HG03175 (cell line): Measurements from ENCODE around the gene ABHD16B.
"Not testable (repeated sequence)": the region's sequence is repeated elsewhere in the genome, so short reads cannot be mapped to it uniquely, and the experiment has no call there.

Experiments used
- ATAC-seq: cut with Tn5 transposase; IDR thresholded peaks from one replicate; pipeline ENCODE4 v1.9.1; 2021; ENCODE audit warnings: mild to moderate bottlenecking, moderate library complexity; ENCODE audit not compliant: unreplicated experiment

Gene ABHD16B

DNA sequence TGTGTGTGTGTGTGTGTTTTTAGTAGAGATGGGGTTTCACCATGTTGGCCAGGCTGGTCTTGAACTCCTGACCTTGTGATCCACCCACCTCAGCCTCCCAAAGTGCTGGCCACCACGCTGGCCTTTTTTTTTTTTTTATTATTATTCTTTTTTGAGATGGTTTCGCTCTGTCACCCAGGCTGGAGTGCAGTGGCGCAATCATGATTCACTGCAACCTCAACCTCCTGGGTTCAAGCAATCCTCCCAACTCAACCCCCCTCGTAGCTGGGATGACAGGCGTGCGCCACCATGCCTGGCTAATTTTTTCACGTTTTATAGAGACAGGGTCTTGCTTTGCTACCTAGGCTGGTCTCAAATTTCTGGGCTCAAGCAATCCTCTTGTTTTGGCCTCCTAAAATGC is 12.9 kb downstream of the ABHD16B start:
- not testable (repeated sequence) for ATAC-seq

DNA sequence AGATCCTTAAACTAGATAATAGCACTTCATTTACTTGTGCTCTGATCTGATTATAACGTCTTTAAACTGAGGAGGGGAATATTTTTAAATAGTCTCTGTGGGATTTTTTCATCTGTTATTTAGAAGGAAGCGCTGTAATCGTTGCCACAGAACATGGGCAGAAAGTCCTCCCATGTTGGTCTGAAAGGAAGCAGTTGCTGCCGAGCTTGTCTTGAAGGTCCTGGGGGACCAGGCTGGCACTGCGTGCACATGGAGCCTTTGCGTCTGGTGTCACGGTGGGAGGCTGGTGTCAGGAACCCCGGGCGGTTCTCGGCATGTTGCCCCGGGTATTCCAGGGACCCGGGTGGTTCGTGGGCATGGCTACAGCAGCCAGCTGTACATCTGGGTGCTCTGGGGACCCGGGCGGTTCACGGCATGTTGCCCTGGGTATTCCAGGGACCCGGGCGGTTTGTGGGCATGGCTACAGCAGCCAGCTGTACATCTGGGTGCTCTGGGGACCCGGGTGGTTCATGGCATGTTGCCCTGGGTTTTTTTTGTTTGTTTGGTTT is 15.3 kb downstream of the ABHD16B start:
- ATAC-seq, result no peak

DNA sequence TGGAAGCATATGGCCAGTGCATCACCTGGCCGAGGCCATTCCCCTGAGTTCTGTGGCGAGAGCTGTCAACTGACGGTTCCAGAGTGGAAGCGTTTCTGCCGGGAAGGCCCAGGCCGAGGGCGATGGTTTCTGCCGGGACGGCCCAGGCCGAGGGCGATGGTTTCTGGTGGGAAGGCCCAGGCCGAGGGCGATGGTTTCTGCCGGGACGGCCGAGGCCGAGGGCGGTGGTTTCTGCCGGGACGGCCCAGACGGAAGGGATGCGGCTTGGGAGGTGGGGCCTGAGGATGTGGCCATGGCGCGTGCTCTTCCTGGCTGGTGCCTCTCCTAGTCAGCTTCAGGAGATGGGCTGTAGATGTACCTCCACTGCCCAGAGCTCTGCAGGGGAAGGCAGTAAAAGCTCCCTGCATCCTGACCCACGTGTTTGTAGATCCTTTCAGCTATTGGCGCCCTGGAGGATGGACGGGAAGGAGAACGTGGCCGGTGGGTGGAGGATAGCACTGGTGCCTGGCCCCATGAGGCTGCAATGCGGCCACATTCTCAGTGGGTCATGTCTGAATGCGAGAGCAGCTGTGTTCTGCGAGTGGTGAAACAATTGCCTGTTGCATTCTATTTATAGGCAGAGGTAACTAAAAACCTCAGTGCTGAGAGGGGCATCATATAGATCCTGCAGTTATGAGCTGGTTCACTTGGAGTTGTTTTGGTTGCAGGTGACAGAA is 16.6 kb downstream of the ABHD16B start:
- no peak for ATAC-seq

DNA sequence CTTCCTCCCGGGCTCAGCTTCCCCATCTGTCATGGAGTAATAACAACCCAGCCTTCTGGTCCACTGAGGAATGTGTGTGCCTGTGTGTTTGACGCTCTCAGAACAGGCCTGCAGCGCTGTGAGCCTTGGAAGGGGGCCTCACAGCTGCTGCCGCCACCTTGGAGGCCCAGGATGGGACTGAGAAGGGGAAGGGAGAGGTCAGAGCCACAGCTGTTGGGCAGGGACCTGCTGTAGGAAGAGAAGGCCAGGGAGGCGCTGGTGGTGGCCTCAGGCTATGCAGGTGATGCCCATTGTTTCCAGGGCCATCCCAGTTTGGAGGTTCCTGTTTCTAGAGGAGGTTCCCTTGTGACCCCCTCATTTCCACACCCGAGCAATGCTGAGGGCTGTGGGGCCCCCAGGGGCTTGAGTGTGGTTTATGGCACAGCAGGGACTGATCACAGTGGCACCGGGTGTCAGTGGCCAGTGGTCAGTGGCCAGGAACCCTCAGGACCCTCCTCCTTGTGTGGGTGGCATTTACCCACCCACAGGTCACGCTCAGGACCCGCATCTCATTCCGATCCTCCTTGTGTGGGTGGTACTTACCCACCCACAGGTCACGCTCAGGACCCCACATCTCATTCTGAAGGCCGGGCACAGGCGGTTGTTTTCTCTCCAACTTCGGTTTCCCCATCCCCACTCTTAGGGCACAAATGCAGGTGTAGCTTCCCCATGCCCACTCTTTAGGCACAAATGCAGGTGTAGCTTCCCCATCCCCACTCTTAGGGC is 17.8 kb downstream of the ABHD16B start:
- no peak for ATAC-seq

DNA sequence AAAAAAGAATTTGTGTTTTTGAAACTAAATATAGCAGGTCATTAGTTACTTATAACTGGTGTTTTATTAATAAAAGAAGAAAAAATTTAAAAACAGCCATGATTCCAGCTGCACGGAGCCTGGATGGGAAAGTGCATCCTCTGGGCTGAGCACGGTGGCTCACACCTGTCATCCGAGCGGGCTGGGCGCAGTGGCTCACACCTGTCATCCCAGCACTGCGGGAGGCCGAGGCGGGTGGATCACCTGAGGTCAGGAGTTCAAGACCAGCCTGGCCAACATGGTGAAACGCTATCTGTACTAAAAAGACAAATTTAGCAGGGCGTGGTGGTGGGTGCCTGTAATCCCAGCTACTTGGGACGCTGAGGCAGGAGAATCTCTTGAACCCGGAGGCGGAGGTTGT is 19.6 kb downstream of the ABHD16B start:
- not testable (repeated sequence) for ATAC-seq

DNA sequence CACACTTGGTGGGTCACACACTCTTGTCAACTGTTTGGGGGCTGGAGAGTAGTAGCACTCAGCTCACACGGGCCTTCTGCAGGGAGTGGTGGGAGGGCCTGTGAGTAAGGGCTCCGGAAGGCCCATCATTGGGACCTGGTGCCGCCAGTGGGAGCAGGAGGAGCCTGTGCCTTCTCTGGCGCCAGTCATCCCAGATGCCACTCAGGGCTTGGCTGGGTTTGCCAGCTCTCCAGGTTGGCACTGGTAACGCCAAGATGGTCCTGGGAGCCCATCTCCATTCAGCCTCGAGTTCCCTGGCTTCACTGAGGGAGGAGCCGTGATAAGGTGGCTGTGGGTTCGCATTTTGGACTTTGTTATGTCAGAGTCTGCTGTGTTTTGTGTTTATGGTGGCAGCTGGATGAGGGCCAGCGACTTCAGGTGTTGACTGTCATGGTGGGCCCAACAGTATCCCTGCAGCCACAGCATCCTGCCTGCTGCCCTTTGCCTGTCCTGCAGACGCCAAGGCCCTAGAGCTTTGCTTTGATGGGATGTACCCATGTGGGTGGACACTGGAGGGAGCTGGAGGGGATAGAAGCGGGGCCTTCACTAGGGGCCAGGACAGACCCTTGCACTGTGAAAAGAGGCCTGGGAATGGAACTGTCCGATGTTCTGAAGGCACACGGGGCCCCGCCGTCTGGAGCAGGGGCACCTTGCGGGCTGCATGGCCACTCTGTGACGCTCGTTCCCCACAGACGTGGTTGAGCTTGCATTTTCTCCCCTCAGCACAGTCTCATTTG is 20.3 kb downstream of the ABHD16B start:
- no peak for ATAC-seq

DNA sequence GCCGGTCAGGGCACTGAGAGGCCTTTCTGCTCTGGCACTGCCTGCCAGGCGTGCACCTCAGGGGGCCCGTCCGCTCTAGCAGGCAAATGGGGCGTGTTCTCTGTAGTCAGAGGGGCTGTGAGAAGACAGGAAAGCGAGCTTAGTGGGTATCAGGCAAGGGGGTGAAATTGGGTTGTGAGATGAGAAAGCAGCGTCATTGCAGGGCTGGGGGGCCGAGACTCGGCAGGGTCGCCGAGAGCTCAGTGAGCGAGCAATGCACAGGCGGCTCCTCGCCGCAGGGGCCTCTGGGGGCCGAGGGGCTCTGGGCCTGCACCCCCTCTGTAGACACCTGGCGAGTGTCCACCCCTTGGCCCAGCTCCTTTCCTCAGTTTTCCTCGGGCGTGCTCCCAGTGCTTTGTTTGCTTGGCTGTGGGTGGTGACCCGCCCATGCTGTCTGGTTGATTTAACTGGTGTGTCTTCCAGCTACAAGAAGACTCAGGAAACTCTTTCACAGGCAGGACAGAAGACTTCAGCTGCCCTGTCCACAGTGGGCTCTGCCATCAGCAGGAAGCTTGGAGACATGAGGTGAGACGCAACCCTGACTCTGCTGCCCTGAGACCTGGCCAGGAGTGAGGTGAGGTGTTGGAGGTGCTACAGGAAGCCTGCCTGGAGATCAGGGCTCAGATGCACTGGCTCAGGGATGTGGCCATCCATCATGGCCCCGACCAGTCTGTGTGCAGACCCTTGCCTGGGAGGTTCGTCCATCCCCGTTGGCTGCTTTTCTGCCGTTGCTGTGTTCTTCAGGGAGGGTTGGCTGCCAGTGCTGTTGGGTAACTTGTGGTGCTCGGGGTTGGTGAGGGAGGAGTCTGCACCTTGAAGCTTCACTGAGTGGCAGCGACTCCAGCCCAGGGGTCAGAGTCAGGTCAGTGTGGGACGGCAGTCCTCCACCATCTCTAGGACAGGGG is 21.2 kb downstream of the ABHD16B start:
- ATAC-seq, result no peak

DNA sequence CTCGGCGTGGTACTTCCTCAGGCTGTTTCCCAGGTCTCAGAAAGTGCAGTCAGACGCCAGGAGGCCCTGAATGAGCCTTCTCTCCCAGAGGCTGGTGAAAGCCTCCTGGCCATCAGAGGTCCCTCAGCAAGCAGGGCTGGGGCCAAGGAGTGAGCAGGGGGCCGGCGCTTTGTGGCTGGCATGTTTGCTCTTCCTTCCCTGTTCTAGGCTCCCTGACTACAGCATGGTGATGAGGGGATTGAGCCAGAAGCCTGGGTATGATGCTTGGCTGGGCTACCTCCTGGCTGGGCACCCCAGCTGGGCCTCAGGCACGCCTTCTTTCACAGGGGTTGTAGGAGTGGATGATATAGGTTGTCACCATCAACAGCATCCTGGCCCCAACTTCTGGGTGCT is 21.9 kb downstream of the ABHD16B start:
- ATAC-seq, result no peak

DNA sequence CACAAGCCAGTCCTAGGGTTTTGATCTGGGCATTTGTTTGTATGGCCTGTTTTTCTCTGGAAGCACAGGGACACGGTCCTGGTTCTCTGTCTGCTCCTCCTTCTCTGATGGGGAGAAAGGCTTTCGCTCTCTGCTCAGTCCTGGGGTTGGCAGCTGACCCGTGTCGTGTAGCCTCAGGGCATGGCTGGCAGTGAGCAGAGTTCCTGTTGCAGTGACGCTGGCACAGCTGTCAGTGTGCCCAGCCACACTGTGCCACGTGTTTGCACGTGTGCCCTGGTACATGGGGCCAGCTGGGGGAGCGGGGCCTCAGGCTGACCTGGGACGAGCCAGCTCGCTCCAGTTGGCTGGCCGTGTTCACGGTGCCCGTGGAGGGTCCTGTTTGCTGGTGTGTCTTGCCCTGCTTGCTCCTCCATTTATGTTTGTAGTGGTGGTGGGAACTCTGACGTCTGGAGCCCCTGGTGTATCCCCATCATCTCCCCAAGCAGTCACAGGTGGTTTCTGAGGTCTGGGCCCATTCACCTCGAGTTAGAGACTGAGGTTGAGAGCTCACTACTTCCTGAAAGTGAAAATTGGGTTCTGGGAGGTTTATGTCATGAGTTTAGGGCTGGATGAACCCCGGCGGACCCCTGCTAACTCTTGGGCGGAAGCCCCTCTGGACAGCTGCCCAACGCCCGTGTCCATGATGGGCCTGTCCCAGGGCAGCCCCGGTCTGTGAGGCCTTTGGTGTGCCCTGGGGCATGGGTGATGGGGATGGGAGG is 23.4 kb downstream of the ABHD16B start:
- ATAC-seq, result no peak

DNA sequence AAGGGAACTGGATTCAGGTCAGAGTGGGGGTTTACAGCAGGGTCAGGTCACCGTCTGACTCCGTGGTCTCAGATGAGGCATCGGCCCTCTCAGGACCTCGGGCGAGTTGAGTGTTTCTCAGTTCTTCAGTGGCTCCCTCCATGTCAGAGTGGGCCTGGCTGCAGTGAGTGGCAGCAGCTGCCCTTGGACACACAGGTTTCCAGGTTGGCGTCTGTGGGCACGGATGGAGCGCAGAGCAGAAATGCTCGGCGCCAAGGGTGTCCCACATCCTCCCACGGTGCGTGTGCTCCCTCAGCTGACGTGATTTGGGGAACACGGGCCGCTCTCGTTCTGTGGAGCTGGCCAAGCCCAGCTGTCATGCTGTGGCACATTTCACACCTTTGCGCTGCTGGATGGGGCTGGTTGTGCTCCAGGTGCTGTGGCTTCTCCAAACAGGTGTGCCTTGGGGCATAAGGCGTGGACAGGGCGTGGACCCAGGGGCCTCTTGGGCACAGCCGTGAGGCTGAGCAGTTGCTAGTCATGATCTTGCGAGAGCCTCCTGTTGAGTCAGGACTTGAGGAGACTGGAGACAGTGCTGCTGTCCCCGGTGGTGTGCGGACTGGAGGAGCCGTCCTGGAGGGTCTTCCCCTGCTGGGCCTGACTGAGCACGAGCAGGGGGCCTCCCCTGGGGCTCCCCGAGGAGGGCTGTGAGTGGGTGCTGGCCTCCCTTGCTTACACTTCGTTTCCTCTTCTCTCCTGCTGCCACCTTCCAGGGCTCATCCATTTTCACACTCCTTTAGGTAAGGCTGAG is 24.2 kb downstream of the ABHD16B start:
- no peak for ATAC-seq

DNA sequence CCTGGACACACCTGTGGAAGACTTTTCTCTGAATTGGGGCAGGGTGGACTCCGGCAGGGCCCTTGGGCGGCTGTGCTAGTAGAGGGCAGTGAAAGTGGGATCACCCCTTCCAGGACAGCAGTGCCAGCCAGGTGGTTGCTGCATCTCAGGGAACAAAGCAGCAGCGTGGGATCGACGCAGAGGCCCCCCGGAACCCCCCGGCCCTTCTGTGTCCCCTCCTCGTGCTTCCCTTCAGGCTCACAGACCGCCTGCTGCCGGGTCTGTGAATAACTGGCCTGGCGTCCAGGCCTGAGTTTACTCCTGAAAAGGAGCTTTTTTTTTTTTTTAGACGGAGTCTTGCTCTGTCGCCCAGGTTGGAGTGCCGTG is 24.7 kb downstream of the ABHD16B start:
- no peak for ATAC-seq

DNA sequence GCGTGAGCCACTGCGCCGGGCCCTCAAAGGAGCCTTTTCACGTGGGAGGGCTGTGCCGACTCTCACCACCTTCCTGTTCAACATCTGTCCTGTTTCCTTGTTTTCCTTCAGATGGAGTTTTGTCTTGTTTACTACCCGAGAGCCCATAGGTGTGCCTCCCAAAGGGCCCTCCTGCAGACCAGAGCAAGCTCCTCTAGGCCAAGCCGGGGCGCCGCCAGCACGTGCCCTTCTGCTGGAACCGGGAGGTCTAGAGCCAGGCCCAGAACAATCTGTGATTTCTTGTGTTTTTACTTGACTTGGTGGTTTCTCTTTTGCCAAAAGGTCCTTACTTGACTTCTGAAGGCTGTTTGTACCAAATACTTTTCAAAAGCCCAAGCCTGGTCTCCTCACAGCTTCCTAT is 25.6 kb downstream of the ABHD16B start:
- ATAC-seq, result no peak

DNA sequence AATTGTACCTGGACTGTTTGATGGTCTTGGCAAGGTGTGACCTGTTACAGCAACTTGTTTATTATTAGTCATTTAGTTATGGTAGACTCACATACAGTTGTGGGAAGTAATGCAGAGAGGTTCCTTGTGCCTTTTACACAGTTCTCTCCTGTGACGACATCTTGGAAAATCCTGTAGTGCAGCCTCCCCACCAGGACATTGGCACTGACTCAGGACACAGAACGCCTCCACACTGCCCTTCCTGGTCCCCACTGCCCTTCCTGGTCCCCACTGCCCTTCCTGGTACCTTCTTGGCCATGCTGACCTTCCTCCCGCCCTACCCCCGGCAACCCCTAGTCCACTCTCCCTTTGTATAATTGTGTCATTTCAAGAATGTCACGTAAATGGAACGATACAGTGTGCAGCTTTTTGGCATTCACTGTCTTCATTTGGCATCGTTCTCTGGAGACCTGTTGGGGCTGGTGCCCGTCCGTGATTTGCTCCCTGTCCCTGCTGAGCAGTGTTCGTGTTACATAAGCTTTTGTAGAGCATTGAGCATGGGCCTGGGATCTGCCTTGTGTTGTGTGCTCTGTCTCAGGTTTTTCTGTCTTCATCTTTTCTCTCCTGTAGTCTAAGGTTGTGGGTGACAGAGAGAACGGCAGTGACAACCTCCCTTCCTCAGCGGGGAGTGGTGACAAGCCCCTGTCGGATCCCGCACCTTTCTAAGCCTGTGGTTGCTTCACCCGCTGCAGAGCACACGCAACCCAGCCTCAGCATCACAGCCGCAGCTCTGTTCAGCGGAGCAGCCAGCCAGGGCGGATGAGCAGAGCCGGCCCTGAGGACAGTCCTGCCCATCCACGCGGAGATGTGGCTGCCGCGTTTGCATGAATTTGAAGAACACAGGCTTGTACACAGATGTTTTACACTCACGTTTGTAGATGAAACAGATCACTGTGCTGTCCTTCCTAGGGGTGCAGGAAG is 28.2 kb downstream of the ABHD16B start:
- ATAC-seq, result no peak

DNA sequence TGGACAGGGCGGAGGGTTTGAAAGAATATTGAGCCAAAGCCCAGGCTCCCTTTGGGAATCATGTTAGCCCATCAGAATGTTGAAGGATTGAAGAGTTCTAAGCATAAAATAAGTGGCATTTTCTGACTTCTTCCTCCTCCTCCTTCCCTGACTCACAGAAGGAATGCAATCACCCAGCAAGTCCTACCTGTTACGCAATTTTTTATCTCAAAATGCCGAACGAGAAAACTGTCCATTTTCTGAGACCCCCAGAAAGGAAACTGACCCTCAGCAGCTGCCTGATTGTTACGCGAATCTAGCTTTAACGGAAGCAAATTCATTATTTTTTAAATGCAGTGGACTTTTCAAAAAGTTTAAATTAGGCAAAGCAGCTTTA is 28.9 kb downstream of the ABHD16B start:
- no peak for ATAC-seq

DNA sequence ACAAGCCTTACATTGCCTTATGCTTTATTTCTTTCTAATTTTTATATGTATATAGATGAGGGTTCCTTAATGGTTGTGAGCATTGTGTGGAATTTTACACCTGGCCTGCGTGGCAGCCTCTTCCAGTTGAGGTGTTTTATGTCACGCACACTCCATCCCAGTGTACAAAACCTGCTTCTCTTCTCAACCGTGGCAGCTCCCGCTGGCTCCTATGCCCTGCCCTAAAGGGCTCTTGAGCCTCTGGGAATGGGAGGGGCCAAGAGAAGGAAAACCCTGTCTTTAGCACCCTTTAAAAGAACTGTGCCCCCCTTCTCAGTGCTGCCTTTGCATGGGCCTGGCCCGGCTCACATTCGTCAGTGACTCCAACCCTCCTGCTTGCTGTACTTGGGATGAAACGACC is 29.3 kb downstream of the ABHD16B start:
- ATAC-seq, result no peak

DNA sequence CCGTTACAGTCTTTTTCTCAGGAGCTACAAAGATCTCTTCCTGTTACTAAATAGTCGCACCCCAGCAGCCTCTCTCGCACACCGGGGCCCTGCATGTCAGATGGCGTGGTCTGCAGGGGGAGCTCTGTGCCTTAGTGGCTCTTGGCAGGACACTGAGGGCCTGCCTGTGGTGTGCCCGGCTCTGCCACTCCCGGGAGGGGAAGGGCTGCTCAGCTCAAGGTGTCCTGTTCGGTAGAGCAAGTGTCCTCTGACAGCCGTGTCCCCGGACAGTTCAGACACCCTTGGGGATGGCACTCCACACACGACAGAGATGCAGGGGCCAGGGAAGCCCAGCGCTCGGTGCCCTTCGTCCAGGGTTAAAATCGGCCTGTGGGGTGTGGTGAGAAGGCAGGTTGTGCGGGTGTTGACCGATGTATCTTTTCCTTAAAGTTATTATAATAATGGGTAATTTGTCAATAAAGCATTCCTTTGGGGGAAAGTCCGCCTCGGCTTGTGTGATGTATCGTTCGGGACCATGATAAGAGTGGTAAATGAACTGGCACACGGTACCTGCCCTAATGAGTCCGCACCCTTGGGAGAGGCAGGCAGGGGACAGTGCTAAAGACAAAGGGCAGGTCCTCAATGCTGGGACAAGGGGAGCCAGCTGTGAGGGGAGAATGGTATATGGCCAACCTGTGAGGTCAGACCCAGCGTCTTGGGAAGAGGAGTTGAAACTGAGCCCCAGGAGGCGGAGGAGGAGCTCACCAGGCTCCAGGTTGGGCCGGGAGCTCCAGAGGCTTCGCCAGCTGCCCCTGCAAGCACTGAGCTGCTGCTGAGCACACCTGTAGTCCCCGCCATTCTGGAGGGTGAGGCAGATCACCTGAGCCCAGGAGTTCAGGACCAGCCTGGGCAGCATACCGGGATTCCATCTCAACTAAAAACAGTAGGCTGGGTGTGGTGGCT is 30.0 kb downstream of the ABHD16B start:
- no peak for ATAC-seq

DNA sequence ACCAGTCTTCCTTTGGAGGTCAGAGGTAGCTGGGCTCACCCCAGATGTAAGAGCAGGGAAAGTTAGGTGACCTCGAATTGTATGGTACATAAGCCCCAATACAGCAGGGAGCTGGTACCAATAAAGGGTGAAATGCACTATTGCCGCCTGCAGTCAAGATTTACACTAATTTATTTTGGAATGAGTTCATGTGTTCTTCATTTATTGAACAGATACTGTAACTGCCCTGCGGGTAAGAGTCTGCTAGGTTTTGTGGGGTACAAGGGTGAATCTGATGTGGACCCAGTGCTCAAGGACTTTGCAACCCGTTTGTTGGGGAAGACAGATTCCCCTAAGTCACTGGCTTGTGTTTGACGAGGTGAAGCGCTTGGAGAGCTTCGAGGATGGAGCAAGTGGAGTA is 31.1 kb downstream of the ABHD16B start:
- no peak for ATAC-seq
